HEK293 (cell line): ENCODE data around the gene C5AR2.
"Not testable (repeated sequence)": the region's sequence is repeated elsewhere in the genome, so short reads cannot be mapped to it uniquely, and the experiment has no call there.

Source experiments
- PRDM10 ChIP-seq: fragments of 450-650 bp; formaldehyde crosslinking; IDR thresholded peaks from 2 replicates; pipeline ENCODE4 v1.5.1; 2016; ENCODE audit warnings: missing biosample characterization, missing genetic modification characterization
- TCF7L2 ChIP-seq: IDR thresholded peaks from 2 replicates; pipeline ENCODE4 v1.6.1; 2011; ENCODE audit warnings: low read depth, mild to moderate bottlenecking, inconsistent platforms, low read length, moderate library complexity, borderline replicate concordance
- ZBTB10 ChIP-seq: fragments of 450-650 bp; formaldehyde crosslinking; IDR thresholded peaks from 2 replicates; pipeline ENCODE4 v1.5.1; 2016; ENCODE audit warnings: missing biosample characterization, missing genetic modification characterization
- ZNF18 ChIP-seq: fragments of 450-650 bp; formaldehyde crosslinking; IDR thresholded peaks from 2 replicates; pipeline ENCODE4 v1.5.1; 2016; ENCODE audit warnings: missing biosample characterization, missing genetic modification characterization
- ZNF366 ChIP-seq: fragments of 450-650 bp; formaldehyde crosslinking; conservative IDR thresholded peaks from 2 replicates; pipeline ENCODE4 v1.5.1; 2016; ENCODE audit warnings: missing biosample characterization, missing genetic modification characterization
- ZNF837 ChIP-seq: fragments of 450-650 bp; formaldehyde crosslinking; IDR thresholded peaks from 2 replicates; pipeline ENCODE4 v1.5.1; 2016; ENCODE audit warnings: missing biosample characterization, missing genetic modification characterization
- TF ChIP-seq, protein P1 (sequence below): fragments of 450-650 bp; formaldehyde crosslinking; IDR thresholded peaks from 2 replicates; pipeline ENCODE4 v1.5.1; 2017; ENCODE audit warnings: missing biosample characterization, mild to moderate bottlenecking, missing genetic modification characterization, moderate library complexity
- TF ChIP-seq, protein P2 (sequence below): fragments of 450-650 bp; formaldehyde crosslinking; IDR thresholded peaks from 2 replicates; pipeline ENCODE4 v1.5.1; 2016; ENCODE audit warnings: missing biosample characterization, missing genetic modification characterization

GRCh38 chr19:47336765-47337718, 5.1 kb downstream of the C5AR2 start:
- not testable (repeated sequence) for TF ChIP-seq ZBTB10 (tag by site-specific recombination); ZNF18 (tag by site-specific recombination); ZNF366; ZNF837; TCF7L2; PRDM10 (tag by site-specific recombination)
- TF ChIP-seq, protein P1, sequence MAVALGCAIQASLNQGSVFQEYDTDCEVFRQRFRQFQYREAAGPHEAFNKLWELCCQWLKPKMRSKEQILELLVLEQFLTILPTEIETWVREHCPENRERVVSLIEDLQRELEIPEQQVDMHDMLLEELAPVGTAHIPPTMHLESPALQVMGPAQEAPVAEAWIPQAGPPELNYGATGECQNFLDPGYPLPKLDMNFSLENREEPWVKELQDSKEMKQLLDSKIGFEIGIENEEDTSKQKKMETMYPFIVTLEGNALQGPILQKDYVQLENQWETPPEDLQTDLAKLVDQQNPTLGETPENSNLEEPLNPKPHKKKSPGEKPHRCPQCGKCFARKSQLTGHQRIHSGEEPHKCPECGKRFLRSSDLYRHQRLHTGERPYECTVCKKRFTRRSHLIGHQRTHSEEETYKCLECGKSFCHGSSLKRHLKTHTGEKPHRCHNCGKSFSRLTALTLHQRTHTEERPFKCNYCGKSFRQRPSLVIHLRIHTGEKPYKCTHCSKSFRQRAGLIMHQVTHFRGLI (tag by site-specific recombination): not testable (repeated sequence)
- TF ChIP-seq, protein P2, sequence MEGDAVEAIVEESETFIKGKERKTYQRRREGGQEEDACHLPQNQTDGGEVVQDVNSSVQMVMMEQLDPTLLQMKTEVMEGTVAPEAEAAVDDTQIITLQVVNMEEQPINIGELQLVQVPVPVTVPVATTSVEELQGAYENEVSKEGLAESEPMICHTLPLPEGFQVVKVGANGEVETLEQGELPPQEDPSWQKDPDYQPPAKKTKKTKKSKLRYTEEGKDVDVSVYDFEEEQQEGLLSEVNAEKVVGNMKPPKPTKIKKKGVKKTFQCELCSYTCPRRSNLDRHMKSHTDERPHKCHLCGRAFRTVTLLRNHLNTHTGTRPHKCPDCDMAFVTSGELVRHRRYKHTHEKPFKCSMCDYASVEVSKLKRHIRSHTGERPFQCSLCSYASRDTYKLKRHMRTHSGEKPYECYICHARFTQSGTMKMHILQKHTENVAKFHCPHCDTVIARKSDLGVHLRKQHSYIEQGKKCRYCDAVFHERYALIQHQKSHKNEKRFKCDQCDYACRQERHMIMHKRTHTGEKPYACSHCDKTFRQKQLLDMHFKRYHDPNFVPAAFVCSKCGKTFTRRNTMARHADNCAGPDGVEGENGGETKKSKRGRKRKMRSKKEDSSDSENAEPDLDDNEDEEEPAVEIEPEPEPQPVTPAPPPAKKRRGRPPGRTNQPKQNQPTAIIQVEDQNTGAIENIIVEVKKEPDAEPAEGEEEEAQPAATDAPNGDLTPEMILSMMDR (tag by site-specific recombination): not testable (repeated sequence)
